GM19328 (cell line): ENCODE measurements around the gene TUT7.
A peak's percentile ranks its signal among the peaks of the same experiment; 100 is the strongest.
"Not testable (repeated sequence)": the region's sequence is repeated elsewhere in the genome, so short reads cannot be mapped to it uniquely, and the experiment has no call there.

Source experiments
- ATAC-seq: cut with Tn5 transposase; IDR thresholded peaks from one replicate; pipeline ENCODE4 v1.9.1; 2021; ENCODE audit warnings: mild to moderate bottlenecking, moderate library complexity; ENCODE audit not compliant: unreplicated experiment

The TUT7 gene

GRCh38 chr9:86354011-86354817 lies at the start of gene TUT7:
TUT7 (minus strand) TSS chr9:86354410; CDS start chr9:86353199, 1,211 bp downstream.
- peak; percentile 72 for ATAC-seq

- ATAC-seq, result no peak
Measured at GRCh38 chr9:86402591-86402990, 48.4 kb upstream of the TUT7 start.

GRCh38 chr9:86396412-86396811 lies 42.2 kb upstream of the TUT7 start:
- ATAC-seq, result no peak

GRCh38 chr9:86390184-86390583 lies 36.0 kb upstream of the TUT7 start:
- ATAC-seq, result not testable (repeated sequence)

GRCh38 chr9:86389628-86390027 lies 35.4 kb upstream of the TUT7 start:
- ATAC-seq, result no peak

GRCh38 chr9:86387376-86387775 lies 33.2 kb upstream of the TUT7 start:
- ATAC-seq, result no peak

- ATAC-seq, result not testable (repeated sequence)
Measured at GRCh38 chr9:86383000-86383399, 28.8 kb upstream of the TUT7 start.

- ATAC-seq, result no peak
Measured at GRCh38 chr9:86376016-86376415, 21.8 kb upstream of the TUT7 start.

GRCh38 chr9:86369810-86370209 lies 15.6 kb upstream of the TUT7 start:
- ATAC-seq, result no peak

- ATAC-seq, result no peak
Measured at GRCh38 chr9:86368871-86369521, 14.8 kb upstream of the TUT7 start.

GRCh38 chr9:86361176-86361575 lies 7.0 kb upstream of the TUT7 start:
- ATAC-seq, result no peak

GRCh38 chr9:86359151-86359879 lies 5.1 kb upstream of the TUT7 start:
- no peak for ATAC-seq

- ATAC-seq, result no peak
Measured at GRCh38 chr9:86356871-86357866, 3.0 kb upstream of the TUT7 start.

- ATAC-seq, result no peak
Measured at GRCh38 chr9:86355814-86356213, 1.6 kb upstream of the TUT7 start.

- ATAC-seq, result no peak
Measured at GRCh38 chr9:86354818-86355309, 654 bp upstream of the TUT7 start.

- no peak for ATAC-seq
Measured at GRCh38 chr9:86353655-86354010, 577 bp downstream of the TUT7 start.

- no peak for ATAC-seq
Measured at GRCh38 chr9:86352440-86353077, 1.7 kb downstream of the TUT7 start.

GRCh38 chr9:86351880-86352279 lies 2.3 kb downstream of the TUT7 start:
- ATAC-seq, result no peak

GRCh38 chr9:86350006-86350760 lies 4.0 kb downstream of the TUT7 start:
- no peak for ATAC-seq
